H1 (cell line): ENCODE data around the gene MIPOL1. TPM values are rescaled to one million over a fixed set of nuclear protein-coding genes. Genes with fewer than 3 reads are reported as not detected.
A peak's percentile ranks its signal among the peaks of the same experiment; 100 is the strongest.

ENCODE experiments used
- CTCF ChIA-PET: fragments of 300-600 bp; sonication (Branson Sonifier 250); formaldehyde crosslinking; loops from one replicate; lab custom pipeline; 2021; ENCODE audit not compliant: partially characterized antibody; lab: Charles Lee
- POLR2A ChIA-PET: fragments of 300-600 bp; sonication (Branson Sonifier 250); formaldehyde crosslinking; loops from one replicate; lab custom pipeline; 2021; ENCODE audit warnings: inconsistent platforms; ENCODE audit not compliant: partially characterized antibody; lab: Charles Lee
- DNase-seq, 2 experiments: peaks; one replicate each; pipeline versions ENCODE4 v3.0.0 to v3.0.0-alpha.2; 2010 to 2022; ENCODE audit warnings: low spot score in 2 of 2, low read depth in 1 of 2, mixed read lengths in 1 of 2
- FAIRE-seq: peaks from 2 replicates; lab custom pipeline; 2011; peaks lifted over from hg19 to GRCh38; lab: Jason Lieb, UNC
- H2AFZ ChIP-seq: 2 replicates; pipeline ENCODE4 v1.8.1; 2012; ENCODE audit warnings: low read length, inconsistent platforms
- H2AK5ac ChIP-seq: 2 replicates; pipeline ENCODE4 v1.6.1; 2013; ENCODE audit warnings: low read depth, low read length
- H2BK120ac ChIP-seq: replicated peaks from 2 replicates; pipeline ENCODE3; 2013; ENCODE audit warnings: low read depth, low read length, inconsistent platforms
- H2BK12ac ChIP-seq: 2 replicates; pipeline ENCODE4 v1.6.1; 2013; ENCODE audit warnings: low read depth, low read length
- H2BK15ac ChIP-seq: 2 replicates; pipeline ENCODE4 v1.6.1; 2013; ENCODE audit warnings: low read length
- H2BK20ac ChIP-seq: 2 replicates; pipeline ENCODE4 v1.6.1; 2013; ENCODE audit warnings: low read length
- H2BK5ac ChIP-seq: 2 replicates; pipeline ENCODE4 v1.6.1; 2013; ENCODE audit warnings: low read depth, low read length
- H3K14ac ChIP-seq: 2 replicates; pipeline ENCODE4 v1.6.1; 2013; ENCODE audit warnings: inconsistent platforms; ENCODE audit not compliant: insufficient read length
- H3K18ac ChIP-seq: 2 replicates; pipeline ENCODE4 v1.6.1; 2013; ENCODE audit warnings: low read length; ENCODE audit errors: extremely low read depth
- H3K23ac ChIP-seq: 2 replicates; pipeline ENCODE4 v1.6.1; 2013; ENCODE audit warnings: inconsistent platforms; ENCODE audit not compliant: insufficient read length
- H3K23me2 ChIP-seq: 2 replicates; pipeline ENCODE4 v1.6.1; 2013; ENCODE audit warnings: low read depth, low read length
- H3K27ac ChIP-seq: 2 replicates; pipeline ENCODE4 v1.6.1; 2011; ENCODE audit warnings: low read depth, low read length, inconsistent platforms
- H3K27me3 ChIP-seq, 4 experiments: replicated peaks in 1 of 4; 1 replicate in 1 of 4; 2 replicates in 3 of 4; pipeline versions ENCODE4 v1.6.1 to v1.8.1; 2011 to 2013; ENCODE audit warnings: low read length in 3 of 4, mild to moderate bottlenecking in 3 of 4, inconsistent platforms in 2 of 4, mixed read lengths in 2 of 4, moderate library complexity in 1 of 4; ENCODE audit not compliant: control insufficient read depth in 3 of 4, insufficient read depth in 3 of 4; ENCODE audit errors: extremely low read depth in 1 of 4
- H3K36me3 ChIP-seq, 4 experiments: 2 replicates each; pipeline versions ENCODE4 v1.6.1 to v1.8.1; 2011 to 2013; ENCODE audit warnings: mild to moderate bottlenecking in 4 of 4, low read length in 3 of 4, moderate library complexity in 2 of 4, control low read depth in 1 of 4, inconsistent platforms in 1 of 4; ENCODE audit not compliant: insufficient read depth in 4 of 4, control insufficient read depth in 2 of 4
- H3K4ac ChIP-seq: replicated peaks from 2 replicates; pipeline ENCODE3; 2013; ENCODE audit warnings: low read length, low read depth, mixed read lengths, inconsistent platforms; ENCODE audit not compliant: insufficient read length
- H3K4me1 ChIP-seq, 4 experiments: replicated peaks in 1 of 4; 1 replicate in 1 of 4; 2 replicates in 3 of 4; pipeline versions ENCODE4 v1.6.1 to v1.8.1; 2011 to 2013; ENCODE audit warnings: low read length in 3 of 4, inconsistent platforms in 2 of 4, mixed read lengths in 1 of 4; ENCODE audit not compliant: insufficient read depth in 4 of 4, control insufficient read depth in 3 of 4
- H3K4me2 ChIP-seq, 2 experiments: 2 replicates each; pipeline versions ENCODE4 v1.6.1 to v1.8.1; 2011 to 2013; ENCODE audit warnings: low read depth in 2 of 2, low read length in 2 of 2, control low read depth in 1 of 2, inconsistent platforms in 1 of 2, mild to moderate bottlenecking in 1 of 2; ENCODE audit not compliant: insufficient read depth in 1 of 2
- H3K4me3 ChIP-seq, 4 experiments: fragments of 200-600, 300-600 bp in 1 of 4; sonication (generic), shearing (Covaris generic), sonication (Bioruptor Twin) in 1 of 4; 2 replicates each; pipeline versions ENCODE4 v1.5.1 to v1.8.1; 2011 to 2016; ENCODE audit warnings: low read length in 4 of 4, low read depth in 3 of 4, control low read depth in 2 of 4, inconsistent platforms in 2 of 4, mild to moderate bottlenecking in 2 of 4, mixed read lengths in 1 of 4, moderate library complexity in 1 of 4; ENCODE audit not compliant: insufficient read depth in 2 of 4; ENCODE audit errors: extremely low read depth in 1 of 4
- H3K56ac ChIP-seq: replicated peaks from 2 replicates; pipeline ENCODE3; 2013; ENCODE audit warnings: low read depth, mild to moderate bottlenecking, mixed read lengths, low read length, inconsistent platforms; ENCODE audit not compliant: insufficient read length
- H3K79me1 ChIP-seq: 2 replicates; pipeline ENCODE4 v1.6.1; 2013; ENCODE audit warnings: low read depth, low read length, control low read depth
- H3K79me2 ChIP-seq, 2 experiments: 2 replicates each; pipeline versions ENCODE4 v1.6.1 to v1.8.1; 2012 to 2013; ENCODE audit warnings: low read length in 2 of 2, mild to moderate bottlenecking in 2 of 2, inconsistent platforms in 1 of 2; ENCODE audit not compliant: insufficient read depth in 2 of 2, control insufficient read depth in 1 of 2
- H3K9ac ChIP-seq, 4 experiments: replicated peaks in 1 of 4; 1 replicate in 1 of 4; 2 replicates in 3 of 4; pipeline versions ENCODE4 v1.6.1 to v1.8.1; 2011 to 2013; ENCODE audit warnings: low read depth in 3 of 4, low read length in 3 of 4, control low read depth in 2 of 4, mild to moderate bottlenecking in 2 of 4, moderate library complexity in 2 of 4, inconsistent platforms in 1 of 4; ENCODE audit errors: extremely low read depth in 1 of 4
- H3K9me3 ChIP-seq, 2 experiments: 2 replicates each; pipeline versions ENCODE4 v1.6.1 to v1.8.1; 2012 to 2013; ENCODE audit warnings: mild to moderate bottlenecking in 2 of 2, moderate library complexity in 2 of 2, control low read depth in 1 of 2, inconsistent platforms in 1 of 2, low read depth in 1 of 2, low read length in 1 of 2, mixed read lengths in 1 of 2; ENCODE audit not compliant: insufficient read depth in 2 of 2
- H4K20me1 ChIP-seq, 2 experiments: replicated peaks in 1 of 2; 2 replicates each; pipeline versions ENCODE3 to v1.8.1; 2011 to 2013; ENCODE audit warnings: inconsistent platforms in 2 of 2, low read length in 2 of 2, mild to moderate bottlenecking in 1 of 2; ENCODE audit not compliant: insufficient read depth in 2 of 2, control insufficient read depth in 1 of 2
- H4K5ac ChIP-seq: 2 replicates; pipeline ENCODE4 v1.6.1; 2013; ENCODE audit warnings: low read length, low read depth, mixed read lengths, inconsistent platforms; ENCODE audit not compliant: insufficient read length
- H4K8ac ChIP-seq: 2 replicates; pipeline ENCODE4 v1.8.0; 2013; ENCODE audit warnings: mild to moderate bottlenecking, moderate library complexity, low read length, inconsistent platforms; ENCODE audit not compliant: insufficient read depth; ENCODE audit errors: extremely low read depth
- H4K91ac ChIP-seq: replicated peaks from 2 replicates; pipeline ENCODE3; 2013; ENCODE audit warnings: low read length, mixed read lengths, inconsistent platforms; ENCODE audit not compliant: insufficient read length
- CBX8 ChIP-seq: fragments of 300-800, 300-1000 bp; sonication (generic); IDR thresholded peaks from 2 replicates; pipeline ENCODE4 v1.7.1; 2016; ENCODE audit warnings: low read depth, low read length, borderline replicate concordance
- CREB1 ChIP-seq: IDR thresholded peaks from 2 replicates; pipeline ENCODE4 v1.6.1; 2012; ENCODE audit warnings: inconsistent platforms
- EGR1 ChIP-seq: IDR thresholded peaks from 2 replicates; pipeline ENCODE4 v1.6.1; 2011; ENCODE audit warnings: low read depth, low read length, borderline replicate concordance
- GTF2F1 ChIP-seq: IDR thresholded peaks from 2 replicates; pipeline ENCODE4 v1.6.1; 2012; ENCODE audit warnings: low read depth, low read length, improper control_type of control experiment, borderline replicate concordance
- KDM1A ChIP-seq: fragments of 200-600, 300-600 bp; sonication (generic); IDR thresholded peaks from 2 replicates; pipeline ENCODE4 v1.7.1; 2016; ENCODE audit warnings: mild to moderate bottlenecking, low read length, borderline replicate concordance
- PHF8 ChIP-seq: fragments of 200-600 bp; sonication (generic); conservative IDR thresholded peaks from 2 replicates; pipeline ENCODE4 v1.7.1; 2012; ENCODE audit warnings: low read depth, mild to moderate bottlenecking, inconsistent platforms, low read length, moderate library complexity
- POLR2AphosphoS5 ChIP-seq: IDR thresholded peaks from 2 replicates; pipeline ENCODE4 v1.6.1; 2011; ENCODE audit warnings: low read depth, low read length
- RFX5 ChIP-seq: IDR thresholded peaks from 2 replicates; pipeline ENCODE4 v1.6.1; 2011; ENCODE audit warnings: low read depth, low read length, improper control_type of control experiment, borderline replicate concordance
- RNF2 ChIP-seq: fragments of 200-900, 300-1000 bp; sonication (generic); IDR thresholded peaks from 2 replicates; pipeline ENCODE4 v1.7.1; 2016; ENCODE audit warnings: borderline replicate concordance, low read depth, mild to moderate bottlenecking, antibody characterized with exemption, low read length; ENCODE audit not compliant: poor library complexity, severe bottlenecking; ENCODE audit errors: missing control alignments
- RXRA ChIP-seq: IDR thresholded peaks from 2 replicates; pipeline ENCODE4 v1.6.1; 2011; ENCODE audit warnings: low read depth, mild to moderate bottlenecking, low read length, moderate library complexity; ENCODE audit not compliant: insufficient read depth
- TAF7 ChIP-seq: optimal IDR thresholded peaks from 2 replicates; pipeline ENCODE3; 2011; ENCODE audit warnings: low read depth, mild to moderate bottlenecking, inconsistent platforms, low read length, moderate library complexity, borderline replicate concordance
- TBP ChIP-seq: IDR thresholded peaks from 2 replicates; pipeline ENCODE4 v1.6.1; 2011; ENCODE audit warnings: low read depth, low read length, improper control_type of control experiment
- YY1 ChIP-seq: IDR thresholded peaks from 2 replicates; pipeline ENCODE4 v1.6.1; 2011; ENCODE audit warnings: low read depth, mild to moderate bottlenecking, low read length
- WGBS, 2 experiments: shearing (Covaris generic) in 1 of 2; methylation state at CpG; one replicate each; pipeline versions ENCODE4 v1.1.6 to v1.1.7; 2013 to 2015; ENCODE audit warnings: low lambda C conversion rate in 2 of 2, mixed read lengths in 2 of 2, inconsistent platforms in 1 of 2, low coverage in 1 of 2, missing lambda C conversion rate in 1 of 2; ENCODE audit not compliant: insufficient replicate concordance in 2 of 2, insufficient coverage in 1 of 2, insufficient read length in 1 of 2; ENCODE audit errors: extremely low coverage in 1 of 2, missing lambda C conversion rate in 1 of 2; 5-methylcytosine and 5-hydroxymethylcytosine counted together
- polyA plus RNA-seq, 7 experiments: library from polyadenylated mRNA; depleted of rRNA in 3 of 7; stranded (reverse) in 5 of 7; unstranded in 2 of 7; fragments of >200 nt in 5 of 7; fragments of 200-250 nt in 2 of 7; gene quantifications; 1 replicate in 5 of 7; 2 replicates in 1 of 7; 4 replicates in 1 of 7; pipeline versions ENCODE4 v1.2.1 to v1.2.3, GENCODE V29; 2011 to 2013; ENCODE audit warnings: missing spikeins in 2 of 7, mixed read lengths in 2 of 7
- total RNA-seq: library from RNA; stranded (reverse); fragmentation: NEBNext Ultra II Directional; extraction: Animal tissue kit (Norgen Biotek cat#: 25700); gene quantifications from 2 replicates; pipeline ENCODE4 v1.2.1, GENCODE V29; 2021

The MIPOL1 gene
- total and polyA plus RNA-seq, 2 of the 8 experiments (the other 6 are each of a cell fraction or from before 2014, with no cell fraction given), result 2.8 to 23.9 TPM

DNA sequence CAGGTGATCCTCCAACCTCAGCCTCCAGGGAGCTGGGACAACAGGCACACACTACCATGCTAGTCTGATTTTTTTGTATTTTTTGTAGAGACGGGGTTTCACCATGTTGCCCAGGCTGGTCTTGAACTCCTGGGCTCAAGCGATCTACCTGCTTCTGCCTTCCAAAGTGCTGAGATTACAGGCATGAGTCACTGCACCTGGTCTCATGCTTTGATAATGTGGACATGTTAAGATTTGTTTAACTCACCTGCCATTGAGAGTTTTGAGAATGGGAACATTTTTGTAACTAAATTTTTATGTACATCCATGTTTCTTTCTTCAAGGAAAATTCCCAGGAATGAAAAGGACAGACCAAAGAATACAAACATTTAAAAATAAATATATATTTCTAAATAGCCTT, 121.2 kb downstream of the MIPOL1 start:
- H3K23ac ChIP-seq, result no peak overlapping the region
- H2BK5ac ChIP-seq, result no peak overlapping the region
- no peaks in the 10 kb centered on the region for H3K27me3 ChIP-seq
- peak; percentile 45 for FAIRE-seq
- H3K27ac ChIP-seq, result no peak overlapping the region
- H3K4ac ChIP-seq, result no peak overlapping the region
- H3K14ac ChIP-seq, result no peak overlapping the region
- 92% methylated on average over 2 of the region's 2 CpGs; no CpG with 5 or more reads in 1 of the 2 experiments for WGBS, 2 experiments
- H3K9me3 ChIP-seq, result no peaks in the 10 kb centered on the region
- H3K36me3 ChIP-seq, result no peaks in the 10 kb centered on the region
- no peak overlapping the region for H2BK12ac ChIP-seq
- CTCF ChIA-PET, result no interaction called here
- H3K79me2 ChIP-seq, result no peaks in the 10 kb centered on the region
- no peak overlapping the region for H3K18ac ChIP-seq
- no peak overlapping the region for H4K91ac ChIP-seq
- no peaks in the 10 kb centered on the region for H3K79me1 ChIP-seq
- H3K23me2 ChIP-seq, result no peaks in the 10 kb centered on the region
- no peak overlapping the region for H2BK120ac ChIP-seq
- H4K20me1 ChIP-seq, result no peaks in the 10 kb centered on the region
- no peak overlapping the region for H2AFZ ChIP-seq
- H3K9ac ChIP-seq, result no peak overlapping the region
- no peak for DNase-seq
- no peak overlapping the region for H3K4me3 ChIP-seq
- H3K56ac ChIP-seq, result no peak overlapping the region
- H3K4me1 ChIP-seq, result no peaks in the 10 kb centered on the region
- no peak overlapping the region for H4K5ac ChIP-seq
- H2BK15ac ChIP-seq, result no peak overlapping the region
- no peak overlapping the region for H4K8ac ChIP-seq
- no peak overlapping the region for H2AK5ac ChIP-seq
- H3K4me2 ChIP-seq, result no peak overlapping the region
- no peak overlapping the region for H2BK20ac ChIP-seq
- POLR2A ChIA-PET, result no interaction called here
- TF ChIP-seq POLR2AphosphoS5 (no peak), TBP (no peak), YY1 (no peak), PHF8 (no peak), RXRA (no peak), CBX8 (no peak), EGR1 (no peak), TAF7 (no peak), KDM1A (no peak), RNF2 (no peak), CREB1 (no peak), GTF2F1 (no peak), RFX5 (no peak)
